Astrocyte (in vitro differentiated cells and primary cell): ENCODE measurements around the gene DEFB123.

Source experiments
- EZH2 ChIP-seq: IDR thresholded peaks from 2 replicates; pipeline ENCODE4 v1.6.1; 2012; ENCODE audit warnings: mild to moderate bottlenecking, low read length, inconsistent platforms; ENCODE audit not compliant: insufficient read depth
- TF ChIP-seq, protein P1 (sequence below): IDR thresholded peaks from 2 replicates; pipeline ENCODE4 v1.5.1; 2011; ENCODE audit warnings: low read depth, mild to moderate bottlenecking, inconsistent platforms, low read length, moderate library complexity; ENCODE audit not compliant: insufficient read depth

DNA sequence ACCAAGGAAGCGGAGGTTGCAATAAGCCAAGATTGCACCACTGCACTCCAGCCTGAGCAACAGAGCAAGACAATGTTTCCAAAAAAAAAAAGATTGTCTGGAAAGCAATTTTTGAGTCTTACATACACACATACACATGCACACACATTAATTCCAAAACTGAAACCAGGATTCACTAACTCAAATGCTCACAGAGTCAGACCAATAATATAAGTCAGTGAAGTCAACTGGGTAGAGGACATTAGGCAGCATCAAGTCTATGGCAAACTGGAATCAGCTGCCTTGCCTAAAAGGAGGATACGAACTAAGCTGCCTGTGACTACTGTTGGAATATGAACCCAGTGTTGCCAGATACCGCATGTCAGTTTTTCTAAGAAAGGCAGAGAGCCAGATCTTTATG lies 50.3 kb downstream of the DEFB123 start:
- TF ChIP-seq EZH2: no peak
- TF ChIP-seq, protein P1, sequence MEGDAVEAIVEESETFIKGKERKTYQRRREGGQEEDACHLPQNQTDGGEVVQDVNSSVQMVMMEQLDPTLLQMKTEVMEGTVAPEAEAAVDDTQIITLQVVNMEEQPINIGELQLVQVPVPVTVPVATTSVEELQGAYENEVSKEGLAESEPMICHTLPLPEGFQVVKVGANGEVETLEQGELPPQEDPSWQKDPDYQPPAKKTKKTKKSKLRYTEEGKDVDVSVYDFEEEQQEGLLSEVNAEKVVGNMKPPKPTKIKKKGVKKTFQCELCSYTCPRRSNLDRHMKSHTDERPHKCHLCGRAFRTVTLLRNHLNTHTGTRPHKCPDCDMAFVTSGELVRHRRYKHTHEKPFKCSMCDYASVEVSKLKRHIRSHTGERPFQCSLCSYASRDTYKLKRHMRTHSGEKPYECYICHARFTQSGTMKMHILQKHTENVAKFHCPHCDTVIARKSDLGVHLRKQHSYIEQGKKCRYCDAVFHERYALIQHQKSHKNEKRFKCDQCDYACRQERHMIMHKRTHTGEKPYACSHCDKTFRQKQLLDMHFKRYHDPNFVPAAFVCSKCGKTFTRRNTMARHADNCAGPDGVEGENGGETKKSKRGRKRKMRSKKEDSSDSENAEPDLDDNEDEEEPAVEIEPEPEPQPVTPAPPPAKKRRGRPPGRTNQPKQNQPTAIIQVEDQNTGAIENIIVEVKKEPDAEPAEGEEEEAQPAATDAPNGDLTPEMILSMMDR: no peak
